ENCODE results near the gene KSR1. TPM values are rescaled to one million over a fixed set of nuclear protein-coding genes. Genes with fewer than 3 reads are reported as not detected.
A peak's percentile ranks its signal among the peaks of the same experiment; 100 is the strongest.

Gene KSR1
- total and polyA plus RNA-seq, 2 of the 4 experiments (the other 2 are of a cell fraction), result 12.5 to 21.9 TPM

- no peak overlapping the region for H3K14ac ChIP-seq (replicated peaks; ENCODE audit: low read depth, low read length)
- H3K4me2 ChIP-seq (ENCODE audit: low read depth, low read length), result no peak overlapping the region
- H3K23ac ChIP-seq (ENCODE audit: low read depth, low read length), result no peak overlapping the region
- no peak overlapping the region for H4K91ac ChIP-seq (ENCODE audit: insufficient read depth, low read depth, low read length)
- ATAC-seq (ENCODE audit: low read depth), result no peak
- no peaks in the 10 kb centered on the region for H4K20me1 ChIP-seq (ENCODE audit: insufficient read depth, low read length)
- dilution Hi-C loops (cut with HindIII; ENCODE audit: low sequenced_read_pairs, unreplicated experiment) (no loop called here), intact Hi-C loops (cut with micrococcal nuclease) (no loop called here), in situ Hi-C loops (cut with MboI; ENCODE audit: low sequenced_read_pairs) (loop anchor here (25.0 kb wide), 1 partner anchor 201 kb away; no protein-coding TSS in a partner anchor)
- WGBS, 2 experiments (ENCODE audit: extremely low coverage in 2 of 2, insufficient read length in 1 of 2), result 85% methylated on average over 4 of the region's 10 CpGs; no CpG with 5 or more reads in 1 of the 2 experiments
- no peaks in the 10 kb centered on the region for H3K9me3 ChIP-seq (ENCODE audit: control insufficient read depth, insufficient read depth, low read length)
- DNase-seq, result no peak
- no peak overlapping the region for H2AFZ ChIP-seq (replicated peaks; ENCODE audit: low read length, poor library complexity)
- H3K4me3 ChIP-seq (ENCODE audit: insufficient read depth, low read depth, low read length), result no peak overlapping the region
- H2BK120ac ChIP-seq (ENCODE audit: low read depth, low read length), result peak overlapping the region; percentile 3; the same call in 1 of the 2 replicates
- H3K9ac ChIP-seq (ENCODE audit: low read depth, low read length), result no peak overlapping the region
- no peak overlapping the region for H4K8ac ChIP-seq (ENCODE audit: low read depth in 2 of 2, low read length in 2 of 2)
- peaks cover 6% of the 10 kb centered on the region; the same call in 1 of the 2 replicates for H3K9me1 ChIP-seq (ENCODE audit: insufficient read depth, low read length)
- no peak overlapping the region for H3K18ac ChIP-seq (ENCODE audit: low read depth, low read length)
- peak overlapping the region; percentile 17; the same call in 1 of the 2 replicates for H3K4ac ChIP-seq (ENCODE audit: low read depth, low read length)
- no peaks in the 10 kb centered on the region for H3K36me3 ChIP-seq (ENCODE audit: control insufficient read depth, insufficient read depth, low read length)
- H3K27me3 ChIP-seq (ENCODE audit: control insufficient read depth, insufficient read depth, low read length), result no peaks in the 10 kb centered on the region
- POLR2A ChIA-PET (ENCODE audit: unreplicated experiment), result no interaction called here
- H2BK20ac ChIP-seq (ENCODE audit: low read depth, low read length), result no peak overlapping the region
- H3K4me1 ChIP-seq (ENCODE audit: control insufficient read depth, insufficient read depth, low read length), result peaks cover 10% of the 10 kb centered on the region
- CTCF ChIA-PET, result interaction anchor here (0.6 kb wide), 1 partner anchor 106 kb away, joined by 6 read pairs; no protein-coding TSS in a partner anchor
- H3K27ac ChIP-seq (ENCODE audit: insufficient read depth, low read length), result no peak overlapping the region
- no peaks in the 10 kb centered on the region for H3K79me1 ChIP-seq (ENCODE audit: low read depth in 1 of 2, low read length in 2 of 2)
- TF ChIP-seq CTCF (conservative IDR thresholded peaks at IDR 0.05; ENCODE audit: low read depth, low read length), result no peak
- TF ChIP-seq USF2 (IDR thresholded peaks at IDR 0.05; ENCODE audit: low read depth, low read length), result no peak
- no peak for TF ChIP-seq FOS (IDR thresholded peaks at IDR 0.05; ENCODE audit: low read depth, low read length)
- TF ChIP-seq RAD21 (IDR thresholded peaks at IDR 0.05; ENCODE audit: low read length), result no peak
- no peak for TF ChIP-seq MAZ (IDR thresholded peaks at IDR 0.05; ENCODE audit: borderline replicate concordance, low read depth, low read length)
- no peak for TF ChIP-seq CHD1 (IDR thresholded peaks at IDR 0.05; ENCODE audit: low read depth, low read length)
- TF ChIP-seq ELK1 (IDR thresholded peaks at IDR 0.05; ENCODE audit: borderline replicate concordance, low read depth, low read length), result no peak
- TF ChIP-seq RCOR1 (IDR thresholded peaks at IDR 0.05; ENCODE audit: insufficient replicate concordance, low read length), result no peak
- BruUV-seq (replicated peaks), result no TSS peak
- H4K5ac ChIP-seq (ENCODE audit: low read depth, low read length), result no peak overlapping the region
- no peak overlapping the region for H2BK5ac ChIP-seq (ENCODE audit: low read depth, low read length, poor library complexity, severe bottlenecking)
- peak overlapping the region; percentile 0; the same call in 1 of the 2 replicates for H2AK5ac ChIP-seq (ENCODE audit: low read depth, low read length)
- no peak overlapping the region for H2AK9ac ChIP-seq (replicated peaks; ENCODE audit: low read depth, low read length, poor library complexity)
- H3K56ac ChIP-seq (ENCODE audit: extremely low read depth, insufficient read depth, low read length), result no peak overlapping the region
- H2BK15ac ChIP-seq (ENCODE audit: low read depth, low read length), result no peak overlapping the region
Measured at GRCh38 chr17:27438348-27438998, 17.8 kb upstream of the KSR1 start.
